Esophagus (tissue), 2 donors: ENCODE measurements around the gene ATXN1. TPM values are rescaled to one million over a fixed set of nuclear protein-coding genes. Genes with fewer than 3 reads are reported as not detected.

Experiments used
- H3K27ac ChIP-seq, 2 donors: one replicate each; pipeline ENCODE4 v1.5.1; 2013; ENCODE audit warnings: low read depth in 2 of 2, mild to moderate bottlenecking in 2 of 2, inconsistent platforms in 1 of 2, low read length in 1 of 2, moderate library complexity in 1 of 2
- H3K27me3 ChIP-seq, 2 donors: one replicate each; pipeline ENCODE4 v1.6.1; 2013; ENCODE audit warnings: low read length in 2 of 2, control low read depth in 1 of 2, mild to moderate bottlenecking in 1 of 2; ENCODE audit not compliant: insufficient read depth in 2 of 2, control insufficient read depth in 1 of 2
- H3K36me3 ChIP-seq, 2 donors: one replicate each; pipeline ENCODE4 v1.6.1; 2013; ENCODE audit warnings: low read length in 1 of 2; ENCODE audit not compliant: control insufficient read depth in 2 of 2, insufficient read depth in 2 of 2
- H3K4me1 ChIP-seq, 2 donors: one replicate each; pipeline ENCODE4 v1.6.1; 2013; ENCODE audit warnings: low read length in 1 of 2; ENCODE audit not compliant: control insufficient read depth in 2 of 2, insufficient read depth in 2 of 2
- H3K4me3 ChIP-seq, 2 donors: one replicate each; pipeline ENCODE4 v1.5.1; 2013; ENCODE audit warnings: low read length in 2 of 2, mild to moderate bottlenecking in 2 of 2, low read depth in 1 of 2, moderate library complexity in 1 of 2
- H3K9me3 ChIP-seq, 2 donors: one replicate each; pipeline ENCODE4 v1.6.1; 2013; ENCODE audit warnings: mild to moderate bottlenecking in 2 of 2, low read depth in 1 of 2, low read length in 1 of 2, moderate library complexity in 1 of 2; ENCODE audit not compliant: control insufficient read depth in 2 of 2, insufficient read depth in 1 of 2
- WGBS, 2 donors: extraction: QIAGEN DNeasy Blood & Tissue Kit; methylation state at CpG; one replicate each; pipeline ENCODE4 v1.1.7; 2013; 5-methylcytosine and 5-hydroxymethylcytosine counted together
- polyA plus RNA-seq, 2 donors: library from polyadenylated mRNA; stranded (reverse); fragments of 200-250 nt; gene quantifications; one replicate each; pipeline ENCODE4 v1.2.3, GENCODE V29; 2013
- donor health status: healthy with polysubstance abuse.
- donor health status: Bipolar disorder and iron deficiency.

Gene ATXN1
- polyA plus RNA-seq, 2 donors = 4.3 to 8.8 TPM

DNA sequence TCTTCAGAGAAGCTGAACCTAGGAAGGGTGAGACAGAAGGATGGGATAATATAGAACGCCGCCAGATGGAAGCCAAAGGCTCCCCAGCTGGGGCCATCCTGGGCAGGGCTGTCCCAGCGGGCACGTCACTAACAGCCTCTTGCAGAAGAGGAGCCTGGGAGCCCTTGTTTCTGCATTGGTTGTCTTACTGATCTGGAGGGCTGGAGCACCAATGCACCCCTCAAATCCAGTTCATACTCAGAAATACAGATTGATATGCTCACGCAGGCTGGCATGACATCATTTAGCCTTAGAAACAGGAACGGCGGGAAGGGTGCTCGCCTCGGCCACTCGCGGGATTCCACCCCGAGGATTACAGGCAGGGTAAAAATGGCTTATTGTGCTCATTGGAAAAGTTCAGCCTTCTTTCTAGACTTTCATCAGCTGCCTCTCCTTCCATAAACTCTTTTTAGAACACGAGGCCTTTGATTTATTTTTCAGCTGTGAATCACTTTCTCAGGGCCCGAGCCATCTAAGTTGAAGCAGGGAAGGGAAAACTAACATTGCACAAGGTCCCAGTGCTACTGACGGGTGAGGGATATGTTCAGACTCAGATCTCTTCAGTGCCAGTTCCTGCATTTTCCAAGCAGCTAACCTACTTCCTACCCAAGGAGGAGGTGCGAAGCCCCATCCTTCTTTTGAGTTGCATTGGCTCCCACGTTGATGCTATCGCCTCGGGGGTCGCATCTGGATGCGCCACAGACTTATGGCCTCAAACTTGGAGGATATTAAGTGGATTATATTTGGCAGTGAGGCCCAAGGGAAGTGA is 440.5 kb downstream of the ATXN1 start:
- 70 to 78% methylated on average over 21 of the region's 21 CpGs for WGBS, 2 donors
- no peaks in the 10 kb centered on the region for H3K36me3 ChIP-seq
- H3K4me1 ChIP-seq = peaks cover 4 to 17% of the 10 kb centered on the region in 2 donors
- H3K9me3 ChIP-seq = no peaks in the 10 kb centered on the region
- H3K4me3 ChIP-seq = no peak overlapping the region
- H3K27ac ChIP-seq = peak overlapping the region; percentile 75 to 91
- no peaks in the 10 kb centered on the region for H3K27me3 ChIP-seq

GRCh38 chr6:16319813-16320532 is 441.3 kb downstream of the ATXN1 start:
- Histone ChIP-seq H3K4me3 (no peak overlapping the region), H3K4me1 (peaks cover 4 to 17% of the 10 kb centered on the region in 2 donors)
- 8 to 19% methylated on average over 16 of the region's 16 CpGs for WGBS, 2 donors

DNA sequence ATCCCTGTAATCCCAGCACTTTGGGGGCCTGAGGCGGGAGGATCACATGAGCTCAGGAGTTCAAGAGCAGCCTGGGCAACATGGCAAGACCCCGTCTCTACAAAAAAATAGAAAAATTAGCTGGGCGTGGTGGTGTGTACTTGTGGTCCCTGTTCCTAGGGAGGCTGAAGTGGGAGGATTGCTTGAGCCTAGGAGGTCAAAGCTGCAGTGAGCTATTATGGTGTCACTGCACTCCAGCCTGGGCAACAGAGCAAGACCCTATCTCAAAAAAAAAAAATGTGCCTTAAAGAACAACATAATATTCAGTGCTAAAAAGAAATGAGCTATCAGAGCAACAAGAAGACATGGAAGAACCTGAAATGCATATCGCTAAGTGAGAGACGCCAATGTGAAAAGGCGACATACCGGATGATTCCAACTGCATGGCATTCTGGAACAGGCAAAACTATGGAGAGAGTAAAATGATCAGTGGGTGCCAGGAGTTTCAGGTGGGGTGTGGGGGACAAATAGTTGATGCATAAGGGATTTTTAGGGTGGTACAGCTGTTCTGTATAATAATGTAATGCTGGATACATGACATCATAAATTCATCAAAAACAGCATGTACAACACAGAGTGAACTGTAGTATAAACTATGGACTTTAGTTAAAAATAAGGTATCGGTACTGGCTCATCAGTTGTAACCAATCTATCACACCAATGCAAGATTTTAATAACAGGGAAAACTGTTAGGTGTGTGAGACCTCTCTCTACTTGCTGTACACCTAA is 442.1 kb downstream of the ATXN1 start:
- WGBS, 2 donors = 93 to 94% methylated on average over 8 of the region's 8 CpGs
- peak overlapping the region; percentile 56 to 69 for H3K27ac ChIP-seq
- H3K4me1 ChIP-seq = peaks cover 4 to 17% of the 10 kb centered on the region in 2 donors
- no peaks in the 10 kb centered on the region for H3K27me3 ChIP-seq
- H3K9me3 ChIP-seq = no peaks in the 10 kb centered on the region
- H3K4me3 ChIP-seq = no peak overlapping the region
- no peaks in the 10 kb centered on the region for H3K36me3 ChIP-seq

More at GRCh38 chr6:16319813-16320532, 441.3 kb downstream of the ATXN1 start:
- Histone ChIP-seq H3K27me3 (no peaks in the 10 kb centered on the region), H3K36me3 (no peaks in the 10 kb centered on the region), H3K27ac (peak overlapping the region; percentile 75 to 91), H3K9me3 (no peaks in the 10 kb centered on the region)

GRCh38 chr6:16318538-16318937 is 442.7 kb downstream of the ATXN1 start:
- Histone ChIP-seq H3K27me3 (no peaks in the 10 kb centered on the region), H3K36me3 (no peaks in the 10 kb centered on the region), H3K27ac (peak overlapping the region; percentile 56 to 69), H3K4me1 (peaks cover 4 to 17% of the 10 kb centered on the region in 2 donors), H3K9me3 (no peaks in the 10 kb centered on the region), H3K4me3 (no peak overlapping the region)
- WGBS, 2 donors = 41 to 44% methylated on average over 6 of the region's 6 CpGs

DNA sequence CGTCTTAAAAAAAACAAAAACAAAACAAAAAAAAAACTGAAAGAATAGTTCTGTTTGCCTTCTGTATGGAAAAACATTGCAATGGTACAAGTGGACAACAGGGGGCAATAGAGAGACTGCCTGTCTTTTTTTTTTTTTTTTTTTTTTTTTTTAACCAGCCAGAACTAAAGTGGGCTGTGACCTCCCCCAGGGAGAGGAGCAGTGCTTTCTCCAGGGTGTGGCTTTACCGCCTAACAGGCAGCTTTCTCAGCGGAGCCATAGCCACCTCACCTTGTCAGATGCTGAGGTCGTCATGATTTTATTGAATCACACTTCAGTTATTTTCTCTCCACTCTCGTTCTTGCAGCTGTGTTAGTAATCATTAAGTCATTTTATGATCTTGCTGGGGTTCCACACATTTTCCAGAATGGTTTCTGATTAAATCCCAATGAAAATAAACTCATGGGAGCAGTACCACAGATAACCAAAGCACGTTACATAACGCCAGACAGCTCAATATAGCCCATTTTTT is 444.5 kb downstream of the ATXN1 start:
- Histone ChIP-seq H3K36me3 (no peaks in the 10 kb centered on the region), H3K4me1 (peaks cover 4 to 17% of the 10 kb centered on the region in 2 donors), H3K27ac (no peak overlapping the region), H3K9me3 (no peaks in the 10 kb centered on the region), H3K4me3 (no peak overlapping the region), H3K27me3 (no peaks in the 10 kb centered on the region)
- 61 to 62% methylated on average over 7 of the region's 7 CpGs for WGBS, 2 donors

DNA sequence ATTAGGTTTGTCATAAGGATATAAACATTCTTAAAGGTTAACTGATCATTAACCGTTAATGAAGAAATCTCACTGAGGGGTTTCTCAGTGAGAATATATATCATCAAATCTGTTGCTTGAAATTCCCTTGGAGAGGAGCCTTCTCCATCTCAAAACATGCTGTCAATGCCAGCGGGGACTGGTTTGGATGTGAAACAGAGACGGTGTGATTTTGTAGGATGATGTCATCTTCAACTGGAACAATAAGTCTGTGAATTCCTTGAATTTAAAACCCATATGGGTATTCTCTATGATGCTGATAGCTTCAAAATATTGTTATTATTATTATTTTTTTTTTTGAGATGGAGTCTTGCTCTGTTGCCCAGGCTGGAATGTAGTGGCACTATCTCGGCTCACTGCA is 447.0 kb downstream of the ATXN1 start:
- no peaks in the 10 kb centered on the region for H3K9me3 ChIP-seq
- WGBS, 2 donors = 90 to 91% methylated on average over 4 of the region's 4 CpGs

GRCh38 chr6:16313732-16314131 is 447.5 kb downstream of the ATXN1 start:
- Histone ChIP-seq H3K9me3 (no peaks in the 10 kb centered on the region), H3K4me3 (no peak overlapping the region), H3K27me3 (no peaks in the 10 kb centered on the region), H3K4me1 (peaks cover 0 to 2% of the 10 kb centered on the region in 2 donors), H3K27ac (no peak overlapping the region), H3K36me3 (no peaks in the 10 kb centered on the region)
- WGBS, 2 donors = 93 to 97% methylated on average over 9 of the region's 9 CpGs

More for the DNA sequence above, 447.0 kb downstream of the ATXN1 start:
- Histone ChIP-seq H3K27me3 (no peaks in the 10 kb centered on the region), H3K4me1 (peaks cover 0 to 4% of the 10 kb centered on the region in 2 donors), H3K36me3 (no peaks in the 10 kb centered on the region), H3K27ac (no peak overlapping the region), H3K4me3 (no peak overlapping the region)

- Histone ChIP-seq H3K4me3 (no peak overlapping the region), H3K4me1 (no peaks in the 10 kb centered on the region), H3K36me3 (no peaks in the 10 kb centered on the region), H3K27me3 (no peaks in the 10 kb centered on the region), H3K9me3 (no peaks in the 10 kb centered on the region), H3K27ac (no peak overlapping the region)
- WGBS, 2 donors = 94 to 96% methylated on average over 6 of the region's 6 CpGs
Measured at GRCh38 chr6:16311763-16312162, 449.5 kb downstream of the ATXN1 start.

DNA sequence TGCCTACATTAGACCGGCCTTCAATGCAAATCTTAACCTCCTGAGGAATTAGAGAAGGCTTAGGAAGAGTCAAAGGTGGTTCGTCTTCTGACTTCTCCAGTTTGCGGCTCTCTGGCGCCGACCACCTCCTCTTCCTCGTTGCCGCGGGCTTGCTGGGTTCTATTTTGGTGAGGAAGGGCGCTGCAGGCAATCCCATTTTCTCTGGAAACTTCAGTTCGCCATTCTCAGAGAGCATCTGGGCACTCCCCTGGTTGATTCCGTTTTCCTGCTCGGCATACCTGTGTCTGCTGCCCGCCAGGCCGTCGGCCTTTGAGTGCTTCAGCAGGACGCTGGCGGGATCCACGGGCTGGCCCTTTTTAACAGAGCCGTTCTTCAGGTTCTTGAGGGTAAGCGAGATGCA is 454.9 kb downstream of the ATXN1 start:
- Histone ChIP-seq H3K27me3 (no peaks in the 10 kb centered on the region), H3K4me1 (no peaks in the 10 kb centered on the region), H3K36me3 (peaks cover 6 to 12% of the 10 kb centered on the region in 2 donors), H3K9me3 (no peaks in the 10 kb centered on the region), H3K27ac (no peak overlapping the region), H3K4me3 (no peak overlapping the region)
- WGBS, 2 donors = 90 to 91% methylated on average over 20 of the region's 20 CpGs
